Inflammatory macrophage (primary cell): ENCODE results near the gene SECTM1.

Experiments
- DNase-seq, 2 donors: peaks; one replicate each; pipeline ENCODE4 v3.0.0-alpha.2; 2020 to 2022

Gene SECTM1

DNA sequence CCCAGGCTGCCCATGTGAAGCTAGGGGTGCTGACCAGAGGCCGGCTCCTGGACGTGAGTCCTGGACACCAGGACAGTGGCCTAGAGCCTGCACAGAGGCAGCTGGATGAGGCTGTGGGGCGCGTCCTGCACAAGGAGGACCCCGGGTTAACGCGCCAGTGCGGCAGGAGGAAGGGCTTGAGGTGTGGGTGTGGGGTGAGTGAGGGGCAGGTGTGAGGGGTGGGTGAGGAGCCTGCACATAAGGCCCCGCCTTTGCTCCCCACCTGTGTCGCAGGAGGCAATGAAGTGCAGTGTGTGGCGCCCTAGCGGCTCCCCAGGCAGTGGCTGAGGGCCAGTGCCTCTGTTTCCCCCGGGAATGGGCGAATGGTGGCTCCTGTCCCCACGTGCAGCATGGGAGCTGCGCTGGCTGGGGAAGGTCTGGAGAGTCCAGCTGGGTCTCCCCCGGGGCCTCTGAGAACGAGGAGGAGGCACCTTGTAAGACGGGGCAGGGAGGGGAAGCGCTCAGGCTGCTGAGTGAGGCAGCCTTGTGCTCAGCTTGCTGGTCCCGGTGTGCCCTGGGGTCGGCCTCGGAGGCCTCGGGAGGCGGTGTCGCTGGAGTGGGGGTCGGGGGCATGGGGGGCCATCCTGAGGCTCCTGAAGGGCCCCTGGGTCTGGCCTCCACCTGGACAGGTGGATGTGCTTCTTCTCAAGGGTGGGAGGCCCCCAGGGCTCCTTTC is 19.4 kb downstream of the SECTM1 start:
- no peak for DNase-seq

DNA sequence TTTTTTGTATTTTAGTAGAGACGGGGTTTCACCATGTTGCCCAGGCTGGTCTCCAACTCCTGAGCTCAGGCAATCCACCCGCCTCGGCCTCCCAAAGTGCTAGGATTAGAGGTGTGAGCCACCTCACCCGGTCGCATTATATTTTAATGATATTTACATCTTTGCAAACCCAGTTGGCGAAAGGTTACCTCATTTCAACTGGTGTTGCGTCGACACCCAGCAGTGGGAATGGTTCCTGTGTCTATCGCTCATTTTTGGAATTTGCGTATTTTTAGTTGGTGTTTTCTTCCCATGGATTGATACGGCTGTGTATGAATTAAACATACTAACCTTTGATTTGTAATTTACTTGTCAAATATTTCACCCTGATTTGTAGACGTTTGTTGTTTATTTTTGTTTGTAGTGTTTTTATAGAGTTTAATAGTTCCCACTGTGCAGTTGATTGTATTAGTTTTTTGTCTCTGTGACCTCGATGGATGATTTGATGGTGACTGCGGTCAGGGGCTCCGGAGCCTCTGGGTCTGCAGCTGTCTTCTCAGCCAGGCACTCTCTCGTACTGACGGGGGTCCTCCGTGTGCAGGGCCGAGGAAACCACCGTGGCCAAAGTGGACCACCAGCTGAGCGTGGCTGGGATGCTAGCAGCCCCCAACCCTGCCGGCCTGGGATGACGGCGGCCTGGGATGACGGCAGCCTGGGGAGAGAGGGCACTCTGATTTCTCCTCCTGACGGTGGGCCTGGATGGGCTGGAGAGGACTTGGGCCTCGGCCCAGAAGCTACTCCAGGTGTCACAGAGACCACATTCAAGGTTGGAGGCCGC is 20.2 kb downstream of the SECTM1 start:
- no peak for DNase-seq

GRCh38 chr17:82311971-82312370 is 21.6 kb downstream of the SECTM1 start:
- no peak for DNase-seq

GRCh38 chr17:82310877-82311276 is 22.7 kb downstream of the SECTM1 start:
- no peak for DNase-seq

DNA sequence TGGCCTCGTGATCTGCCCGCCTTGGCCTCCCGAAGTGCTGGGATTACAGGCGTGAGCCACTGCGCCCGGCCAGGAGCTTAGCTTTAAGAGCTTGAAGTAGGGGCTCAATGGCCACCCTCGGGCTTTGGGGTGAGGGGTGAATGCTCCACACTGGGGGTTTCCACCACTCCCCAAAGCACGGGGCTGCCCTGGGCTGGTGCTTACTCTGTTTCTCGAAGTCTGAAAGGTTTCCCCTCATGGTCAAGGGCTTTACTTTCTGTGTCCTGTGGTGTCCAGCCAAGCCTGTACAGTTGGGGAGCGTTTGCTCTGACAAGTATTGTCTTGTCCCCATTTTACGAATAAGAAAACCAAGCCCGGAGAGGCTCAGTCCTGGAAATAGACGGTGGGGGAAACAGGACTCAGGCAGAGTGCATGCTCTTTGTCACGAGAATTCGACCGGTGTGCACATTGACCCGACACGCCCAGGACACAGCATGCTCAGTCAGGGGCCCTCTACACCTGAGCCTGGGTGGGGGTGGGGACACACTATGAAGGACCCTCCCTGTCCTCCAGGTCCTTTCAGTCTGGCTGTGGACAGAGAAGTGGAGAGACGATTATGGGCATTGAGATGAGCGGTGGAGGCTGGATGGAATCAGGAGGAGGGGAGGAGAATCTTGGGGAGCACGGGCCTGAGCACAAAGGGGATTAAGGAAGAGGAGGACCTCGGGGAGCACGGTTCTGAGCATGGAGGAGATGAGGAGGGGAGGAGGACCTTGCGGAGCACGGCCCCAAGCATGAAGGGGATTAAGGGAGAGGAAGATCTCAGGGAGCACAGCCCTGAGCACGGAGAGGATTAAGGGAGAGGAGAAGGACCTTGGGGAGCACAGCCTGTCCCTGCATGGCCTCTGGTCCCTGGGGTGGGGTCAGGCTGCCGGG is 23.7 kb downstream of the SECTM1 start:
- DNase-seq: no peak

- DNase-seq: no peak
These were observed 27.8 kb downstream of the SECTM1 start for GRCh38 chr17:82305727-82306300.

- DNase-seq: no peak
These were observed 28.5 kb downstream of the SECTM1 start for GRCh38 chr17:82304826-82305726.

DNA sequence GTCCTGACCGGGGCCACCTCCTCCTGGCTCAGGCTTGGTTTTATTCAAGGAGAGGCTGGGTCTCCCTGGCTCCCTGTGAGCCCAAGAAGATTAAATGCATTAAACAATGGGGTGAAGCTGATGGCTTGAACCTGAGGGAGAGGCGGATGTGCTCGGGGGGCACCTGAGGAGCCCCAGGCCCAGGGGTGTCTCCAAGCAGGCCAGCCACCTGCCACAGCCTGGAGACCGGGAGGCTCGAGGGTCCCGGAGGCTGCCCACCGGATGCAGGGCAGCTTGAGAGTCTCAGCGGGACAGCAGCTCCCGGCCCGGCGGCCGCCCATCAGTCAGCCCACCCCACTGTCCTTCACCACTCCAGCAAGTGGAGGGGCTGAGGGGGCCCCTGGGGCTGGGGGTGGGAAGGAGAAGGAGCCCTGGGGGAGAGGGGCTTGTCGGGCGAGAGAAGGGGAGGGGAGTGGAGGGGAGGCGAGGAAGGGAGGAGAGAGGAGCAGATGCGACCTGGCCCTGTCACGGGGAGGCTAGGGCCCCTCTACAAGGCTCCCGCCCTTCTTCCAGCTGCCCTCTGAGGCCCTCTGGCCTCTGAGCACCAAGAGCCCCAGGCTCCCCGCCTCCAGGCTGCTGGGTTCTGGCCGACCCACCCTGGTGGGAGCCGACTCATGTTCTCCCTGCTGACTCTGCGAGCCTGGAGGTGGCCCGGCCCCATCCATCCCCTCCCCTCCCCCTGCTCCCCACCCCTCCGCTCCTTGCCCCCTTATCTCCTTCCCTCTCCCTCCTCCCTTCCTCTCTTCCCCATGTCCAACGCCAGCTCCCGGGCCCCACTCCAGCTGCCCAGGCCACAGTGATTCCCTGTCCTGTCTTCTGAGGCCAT is 29.4 kb downstream of the SECTM1 start:
- no peak for DNase-seq

DNA sequence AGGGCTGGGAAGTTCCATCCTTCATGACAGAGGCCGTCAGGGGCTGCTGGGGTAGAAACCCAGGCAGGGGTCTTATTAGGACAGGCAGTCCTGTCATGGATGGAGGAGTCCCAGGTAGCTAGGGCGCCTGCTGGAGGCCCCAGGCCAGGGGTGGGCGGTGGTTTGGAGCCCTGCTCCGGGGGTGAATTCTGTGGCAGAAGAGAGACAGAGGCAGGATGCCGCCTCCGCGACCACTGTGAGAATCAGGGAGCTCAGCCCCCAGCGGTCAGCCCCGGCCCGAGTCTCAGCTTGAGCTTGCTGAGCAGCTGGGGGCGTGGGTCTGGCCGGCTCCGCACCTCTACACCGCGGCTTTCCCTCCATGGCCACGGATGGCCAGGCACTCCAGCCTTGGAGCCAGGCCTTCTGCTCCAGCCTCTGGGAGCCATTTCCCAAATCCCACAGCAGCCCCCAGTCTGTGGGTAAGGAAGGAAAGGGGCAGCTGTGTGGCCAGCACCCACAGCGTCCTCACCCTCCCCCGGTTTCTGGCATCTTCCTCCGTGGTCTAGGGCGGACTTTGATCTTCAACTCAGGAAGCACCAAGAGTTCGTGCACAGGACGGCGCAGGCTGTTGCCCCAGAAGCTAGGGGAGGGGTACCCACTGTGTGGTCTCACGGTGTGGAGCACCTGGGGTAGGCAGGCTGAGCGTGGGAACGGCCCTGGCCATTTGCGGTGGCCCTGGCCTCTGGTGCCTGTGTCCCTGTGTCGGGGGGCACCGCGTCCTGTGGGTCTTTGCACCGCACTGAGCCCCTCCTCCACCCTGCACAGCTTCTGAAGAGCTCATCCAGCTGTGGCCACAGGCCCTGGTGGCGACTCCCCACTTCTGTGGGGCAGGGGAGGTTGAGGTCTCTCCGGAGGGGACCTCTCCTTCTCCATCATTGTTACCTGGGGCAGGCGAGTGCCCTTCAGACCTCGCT is 30.3 kb downstream of the SECTM1 start:
- no peak for DNase-seq

DNA sequence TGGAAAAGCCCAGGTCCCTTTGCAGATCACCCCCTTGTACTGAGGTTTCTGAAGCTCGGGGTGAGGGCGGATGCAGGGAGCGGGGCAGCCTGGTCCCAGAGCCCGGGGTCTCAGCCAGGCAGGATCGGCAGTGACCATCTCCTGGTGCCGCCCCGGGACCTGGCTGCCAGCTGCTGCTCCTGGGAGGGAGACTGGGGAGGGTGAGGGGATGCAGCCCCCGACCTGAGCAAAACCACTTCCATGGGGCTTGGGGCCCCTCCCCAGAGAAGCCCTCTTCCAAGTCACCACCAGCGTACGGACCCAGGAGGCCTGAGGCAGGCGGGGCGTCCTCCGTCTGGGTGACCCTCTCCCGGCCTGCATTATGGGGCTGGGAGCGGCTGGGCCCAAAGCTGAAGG is 31.0 kb downstream of the SECTM1 start:
- no peak for DNase-seq

DNA sequence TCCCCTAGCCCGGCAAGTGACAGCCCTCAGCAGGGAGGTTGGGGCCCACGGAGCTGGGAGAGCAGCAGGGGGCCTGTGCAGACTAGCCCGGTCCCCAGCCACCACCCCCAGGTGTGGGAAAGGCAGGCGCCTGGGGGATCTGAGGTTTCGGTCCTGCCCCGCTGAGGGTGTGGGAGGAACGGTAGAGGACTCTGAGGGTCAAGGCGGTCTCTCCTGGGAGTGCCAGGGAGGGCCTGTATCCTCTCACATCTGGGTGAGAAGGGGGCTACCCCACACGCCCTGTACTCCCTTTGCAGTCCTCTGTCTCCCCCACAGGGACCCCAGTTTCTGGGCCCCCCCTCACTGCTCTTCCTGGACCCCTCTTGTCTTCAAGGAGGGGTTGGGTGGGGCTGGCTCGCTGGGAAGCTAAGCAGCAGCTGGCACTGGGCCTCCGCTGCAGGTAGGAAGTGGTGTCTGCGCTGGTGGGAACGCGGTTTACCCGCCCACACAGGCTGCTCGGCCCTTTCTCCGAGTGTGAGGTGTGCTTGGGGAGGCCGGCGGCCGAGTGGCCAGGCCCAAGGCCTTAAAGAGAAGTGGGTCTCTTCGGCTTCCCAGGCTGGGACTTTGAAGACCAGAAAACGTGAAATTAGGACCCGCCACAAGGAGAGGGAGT is 31.5 kb downstream of the SECTM1 start:
- DNase-seq: peak in 1 of 2 donors; percentile 26

DNA sequence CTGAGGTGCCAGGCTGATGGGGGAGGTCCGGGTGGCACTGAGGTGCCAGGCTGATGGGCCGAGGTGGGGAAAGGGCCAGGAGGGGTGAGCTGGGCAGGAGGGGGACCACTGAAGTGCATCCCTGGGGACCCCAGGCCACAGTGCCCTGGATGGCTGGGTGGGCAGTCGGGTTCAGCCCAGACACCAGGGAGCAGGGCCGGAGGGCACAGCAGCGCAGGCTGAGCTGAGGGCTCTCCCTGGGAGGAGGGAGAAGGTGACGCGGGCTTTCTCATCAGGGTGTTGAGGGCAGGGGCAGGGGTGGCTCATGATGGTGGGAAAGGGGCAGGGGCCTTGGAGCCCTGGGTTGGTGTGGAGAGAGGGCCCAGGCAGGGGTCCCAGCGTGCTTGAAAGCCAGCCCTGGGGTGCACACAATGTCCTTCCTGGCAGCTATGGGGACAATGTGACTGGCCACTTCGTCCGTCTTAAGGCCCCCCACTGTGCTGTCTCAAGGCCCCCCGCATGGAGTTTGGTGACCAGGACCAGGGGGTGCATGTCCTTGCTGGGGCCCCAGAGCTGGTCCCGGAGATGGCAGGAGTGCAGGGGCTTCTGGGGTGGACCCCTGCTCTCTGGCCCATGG is 32.2 kb downstream of the SECTM1 start:
- no peak for DNase-seq

DNA sequence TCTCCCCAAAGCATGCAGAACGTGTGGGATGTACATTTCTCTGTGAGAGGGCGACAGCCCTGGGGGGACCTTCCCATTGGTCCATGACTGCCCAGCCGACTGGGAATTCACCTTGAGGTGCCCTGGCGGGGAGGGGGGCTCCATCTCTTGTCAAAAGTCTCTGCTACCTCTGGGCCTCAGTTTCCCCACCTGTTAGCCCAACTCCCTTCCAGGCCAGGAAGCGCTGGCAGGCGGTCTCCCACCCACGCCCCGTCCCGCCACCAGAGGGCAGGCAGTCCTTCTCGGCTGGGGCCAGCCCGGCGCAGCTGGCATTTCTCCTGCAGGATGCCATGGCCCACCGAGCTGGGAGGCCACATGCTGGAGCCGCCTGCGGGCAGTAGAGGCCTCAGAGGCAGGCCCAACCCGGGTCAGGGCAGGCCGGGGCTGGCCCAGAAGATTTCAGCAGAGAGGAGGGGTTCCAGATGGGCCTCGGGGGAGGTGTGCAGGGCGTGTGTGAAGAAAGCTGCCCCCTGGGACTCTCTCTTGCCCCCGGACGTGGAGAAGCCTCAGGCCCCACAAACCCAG is 32.8 kb downstream of the SECTM1 start:
- DNase-seq: peak; percentile 37 to 53

DNA sequence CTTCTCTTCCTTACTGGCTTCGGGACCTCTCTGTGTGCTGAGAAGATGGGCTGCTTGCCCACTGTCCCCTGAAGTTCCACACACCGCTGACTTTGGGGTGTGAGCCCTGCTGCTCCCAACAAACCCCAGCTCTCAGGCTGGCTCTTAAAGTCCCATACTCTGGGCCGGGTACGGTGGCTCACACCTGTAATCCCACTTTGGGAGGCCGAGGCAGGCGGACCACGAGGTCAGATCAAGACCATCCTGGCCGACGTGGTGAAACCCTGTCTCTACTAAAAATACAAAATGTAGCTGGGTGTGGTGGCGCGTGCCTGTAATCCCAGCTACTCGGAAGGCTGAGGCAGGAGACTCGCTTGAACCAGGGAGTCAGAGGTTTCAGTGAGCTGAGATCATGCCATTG is 33.3 kb downstream of the SECTM1 start:
- no peak for DNase-seq

- no peak for DNase-seq
These were observed 34.1 kb downstream of the SECTM1 start for GRCh38 chr17:82299452-82299851.

- no peak for DNase-seq
These were observed 34.8 kb downstream of the SECTM1 start for GRCh38 chr17:82298538-82299421.
